LHCN-M2 (cell line): ENCODE measurements around the gene ATXN7L2. TPM values are rescaled to one million over a fixed set of nuclear protein-coding genes. Genes with fewer than 3 reads are reported as not detected.
A peak's percentile ranks its signal among the peaks of the same experiment; 100 is the strongest.

Experiments
- DNase-seq: peaks from one replicate; pipeline ENCODE4 v3.0.0-alpha.2; 2012; ENCODE audit warnings: low read depth
- total RNA-seq: library from RNA; depleted of rRNA; stranded (reverse); fragments of >200 nt; gene quantifications from 2 replicates; pipeline ENCODE4 v1.2.3, GENCODE V29; 2014

The ATXN7L2 gene
- total RNA-seq, 1 experiment from 2014 or later = 6.2 TPM

GRCh38 chr1:109474697-109475096, 9.0 kb upstream of the ATXN7L2 start:
- DNase-seq = no peak

DNA sequence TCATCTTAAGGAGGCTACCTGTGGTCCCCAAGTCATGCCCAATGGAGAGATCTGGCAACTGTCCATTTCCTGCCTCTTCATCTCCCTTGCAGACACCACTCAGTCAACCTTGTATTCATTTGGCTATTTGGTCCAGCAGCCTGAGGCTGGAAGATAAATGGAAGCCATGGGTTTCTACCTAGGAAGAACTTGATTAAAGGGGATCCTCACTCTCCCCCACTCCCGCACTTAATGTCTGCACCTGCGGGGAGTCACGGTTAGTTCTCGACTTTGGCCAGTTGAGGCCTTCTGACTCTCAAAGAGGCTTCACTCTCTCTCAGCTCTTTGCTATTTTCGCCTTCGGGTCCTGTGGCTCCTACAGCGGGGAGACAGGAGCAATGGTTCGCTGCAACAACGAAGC, 8.4 kb upstream of the ATXN7L2 start:
- no peak for DNase-seq

DNA sequence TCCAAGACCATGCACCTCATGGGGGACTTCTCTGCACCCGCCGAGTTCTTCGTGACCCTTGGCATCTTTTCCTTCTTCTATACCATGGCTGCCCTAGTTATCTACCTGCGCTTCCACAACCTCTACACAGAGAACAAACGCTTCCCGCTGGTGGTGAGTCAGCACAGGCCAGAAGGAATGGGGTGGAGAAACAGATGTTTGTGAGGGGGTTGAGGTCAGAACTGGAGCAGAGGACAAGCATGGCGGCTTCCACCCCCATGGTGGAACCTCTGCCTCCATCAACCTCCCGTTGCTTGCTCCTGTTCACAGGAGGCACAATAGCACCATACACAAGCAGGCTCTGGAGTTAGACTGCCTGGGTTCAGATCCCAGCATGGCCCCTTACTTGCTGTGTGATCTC, 6.9 kb upstream of the ATXN7L2 start:
- DNase-seq = no peak

DNA sequence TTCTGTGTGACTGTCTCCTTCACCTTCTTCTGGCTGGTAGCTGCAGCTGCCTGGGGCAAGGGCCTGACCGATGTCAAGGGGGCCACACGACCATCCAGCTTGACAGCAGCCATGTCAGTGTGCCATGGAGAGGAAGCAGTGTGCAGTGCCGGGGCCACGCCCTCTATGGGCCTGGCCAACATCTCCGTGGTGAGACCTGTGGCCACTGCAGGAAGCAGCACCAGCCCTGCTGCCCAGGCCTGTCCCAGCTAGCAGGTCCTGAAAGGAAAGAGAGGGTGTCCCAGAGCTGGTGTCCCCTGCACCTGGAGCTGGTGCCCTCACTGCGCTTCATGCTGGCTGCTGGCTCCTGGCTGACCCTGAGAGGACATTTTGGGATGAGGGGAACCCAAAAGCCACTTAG, 5.9 kb upstream of the ATXN7L2 start:
- no peak for DNase-seq

GRCh38 chr1:109478806-109479205, 4.9 kb upstream of the ATXN7L2 start:
- DNase-seq = no peak

DNA sequence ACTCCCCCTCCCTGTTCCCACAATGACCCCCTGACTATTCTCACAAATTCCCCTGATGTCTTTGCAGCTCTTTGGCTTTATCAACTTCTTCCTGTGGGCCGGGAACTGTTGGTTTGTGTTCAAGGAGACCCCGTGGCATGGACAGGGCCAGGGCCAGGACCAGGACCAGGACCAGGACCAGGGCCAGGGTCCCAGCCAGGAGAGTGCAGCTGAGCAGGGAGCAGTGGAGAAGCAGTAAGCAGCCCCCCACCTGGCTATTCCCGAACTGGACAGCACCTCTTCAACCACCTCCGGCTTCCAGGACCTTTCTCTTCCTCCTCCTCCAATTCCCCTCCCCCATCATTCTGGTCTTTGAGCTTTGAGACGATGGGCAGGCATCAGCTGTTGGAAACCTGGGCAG, 4.4 kb upstream of the ATXN7L2 start:
- DNase-seq = no peak

- DNase-seq = no peak
Measured at GRCh38 chr1:109479901-109480300, 3.8 kb upstream of the ATXN7L2 start.

DNA sequence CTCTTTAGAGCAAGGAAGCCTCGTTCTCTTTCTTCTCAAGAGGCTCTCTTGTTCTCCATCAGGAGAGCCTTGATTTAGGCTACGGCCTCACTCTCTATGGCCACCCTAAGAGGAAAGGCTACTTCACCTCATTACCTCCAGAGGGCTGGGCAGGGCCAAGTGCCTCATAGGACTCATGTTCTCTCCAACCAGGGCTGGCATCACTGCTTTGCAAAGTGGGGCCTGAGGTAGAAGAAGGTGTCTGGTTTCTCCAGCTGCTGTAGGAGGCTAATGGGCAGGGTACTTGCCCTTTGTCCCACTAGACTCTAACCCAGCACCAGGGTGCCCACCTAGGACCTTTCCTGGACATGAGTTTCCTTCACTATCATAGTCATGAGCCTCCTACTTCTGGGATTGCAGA, 2.1 kb upstream of the ATXN7L2 start:
- no peak for DNase-seq

DNA sequence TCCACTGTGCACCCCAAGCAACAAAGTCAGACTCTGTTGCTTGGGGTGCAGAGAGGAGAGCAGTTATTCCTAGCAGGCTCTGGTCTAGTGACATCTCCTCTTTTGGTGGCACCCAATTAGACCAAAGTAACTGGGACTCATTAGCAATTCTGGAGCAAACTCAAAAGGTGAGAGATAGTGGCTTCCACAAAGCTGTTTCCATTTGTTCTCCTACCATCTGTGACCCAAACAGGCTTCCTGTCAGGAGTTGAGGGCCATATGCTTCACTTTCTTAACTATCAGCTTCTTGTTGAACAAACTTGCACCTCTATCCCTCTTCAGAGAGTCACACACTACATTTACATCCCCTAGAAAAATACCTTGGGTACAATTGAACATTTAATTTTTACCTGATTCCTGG, 1.5 kb upstream of the ATXN7L2 start:
- no peak for DNase-seq

GRCh38 chr1:109482791-109483671, 674 bp upstream of the ATXN7L2 start:
- no peak for DNase-seq

DNA sequence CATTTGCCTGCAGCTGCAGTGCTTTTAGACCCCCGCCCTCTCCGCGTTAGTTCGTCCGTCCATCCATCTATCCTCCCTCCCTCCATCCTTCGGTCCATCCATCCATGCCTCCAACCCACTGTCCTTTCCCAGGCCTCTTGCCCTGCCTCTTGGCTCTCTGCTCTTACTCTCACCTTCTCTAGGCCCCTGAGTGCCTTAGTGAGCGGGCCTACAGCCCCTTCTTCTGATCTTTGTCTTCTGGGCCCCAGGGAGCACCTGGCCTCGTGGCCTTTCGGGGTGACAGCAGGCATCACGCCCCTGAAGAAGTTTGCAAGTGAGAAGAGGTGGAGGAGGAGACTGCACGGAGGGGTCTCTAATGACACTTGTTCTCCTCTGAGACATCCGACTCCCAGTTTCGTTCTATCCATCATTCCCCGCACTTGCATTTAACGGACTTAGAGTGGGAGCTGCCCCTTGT, 842 bp downstream of the ATXN7L2 start:
- peak; percentile 14 for DNase-seq

- peak; percentile 16 for DNase-seq
Measured at GRCh38 chr1:109485001-109485400, 1.3 kb downstream of the ATXN7L2 start.

DNA sequence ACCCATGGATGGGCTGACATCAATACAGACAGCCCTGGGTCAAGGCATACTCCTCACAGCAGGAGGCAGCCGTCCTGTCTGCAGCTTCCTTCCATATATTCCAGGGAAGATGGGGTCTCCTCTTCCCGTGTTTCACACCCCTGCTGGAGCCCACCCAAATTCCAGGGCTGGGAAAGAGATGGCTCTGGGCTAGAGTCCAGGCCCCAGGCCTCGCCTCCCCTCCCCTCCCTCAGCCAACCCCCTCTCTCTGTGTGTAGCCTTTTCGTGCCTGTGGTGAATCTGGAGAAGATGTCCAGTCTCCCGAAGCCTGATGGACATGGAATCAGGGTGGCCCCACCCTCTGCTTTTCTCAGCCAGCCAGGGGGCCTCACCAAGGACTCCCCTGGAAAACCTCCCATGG, 3.6 kb downstream of the ATXN7L2 start:
- no peak for DNase-seq

DNA sequence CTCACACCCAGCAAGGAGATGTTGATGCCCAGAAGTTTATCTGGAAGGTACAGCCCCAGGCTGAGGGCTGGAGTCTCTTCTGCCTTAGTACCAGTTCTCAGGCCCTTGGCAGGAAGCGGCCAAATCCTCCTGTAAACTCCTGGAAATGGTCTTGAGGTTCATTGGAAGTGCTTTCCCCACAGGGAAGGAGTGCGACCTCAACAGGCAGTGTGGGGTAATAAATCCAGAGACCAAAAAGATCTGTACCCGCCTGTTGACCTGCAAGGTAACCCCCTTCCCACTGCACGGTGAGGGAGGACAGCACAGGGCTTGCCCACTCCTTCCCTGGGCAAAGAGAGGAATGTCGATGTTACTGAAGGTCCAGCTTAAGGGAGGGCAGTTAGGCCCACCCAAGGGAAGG, 4.5 kb downstream of the ATXN7L2 start:
- DNase-seq = no peak

DNA sequence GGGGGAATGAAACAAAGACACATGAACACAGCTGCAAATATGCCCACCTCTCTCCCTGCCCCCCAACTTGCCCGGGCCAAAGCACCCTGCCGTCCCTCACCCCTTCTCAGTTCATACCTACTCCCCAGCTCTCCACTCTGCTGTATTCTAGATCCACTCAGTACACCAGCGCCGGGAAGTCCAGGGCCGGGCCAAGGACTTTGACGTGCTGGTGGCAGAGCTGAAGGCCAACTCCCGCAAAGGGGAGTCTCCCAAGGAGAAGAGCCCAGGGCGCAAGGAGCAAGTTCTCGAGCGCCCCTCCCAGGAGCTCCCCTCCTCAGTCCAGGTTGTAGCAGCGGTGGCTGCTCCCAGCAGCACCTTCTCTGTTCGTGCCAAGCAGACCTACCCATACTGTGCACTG, 5.0 kb downstream of the ATXN7L2 start:
- no peak for DNase-seq

GRCh38 chr1:109490029-109490933, 6.6 kb downstream of the ATXN7L2 start:
- DNase-seq = peak; percentile 60

DNA sequence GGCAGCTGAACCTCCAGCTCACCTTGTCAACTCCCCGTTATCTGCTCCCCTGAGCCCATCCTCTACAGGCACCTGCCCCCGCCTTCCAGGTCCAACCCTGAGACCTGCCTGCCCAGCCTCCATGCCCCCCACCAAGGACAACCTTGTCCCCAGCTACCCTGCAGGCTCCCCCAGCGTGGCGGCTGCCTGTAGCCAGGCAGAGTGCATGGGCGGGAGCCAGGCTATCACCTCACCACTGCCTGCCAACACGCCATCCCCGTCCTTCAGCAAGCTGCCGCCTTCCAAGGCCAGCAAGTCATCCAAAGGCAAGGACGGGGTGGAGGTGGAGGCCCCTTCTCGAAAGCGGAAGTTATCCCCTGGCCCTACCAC, 7.2 kb downstream of the ATXN7L2 start:
- no peak for DNase-seq

DNA sequence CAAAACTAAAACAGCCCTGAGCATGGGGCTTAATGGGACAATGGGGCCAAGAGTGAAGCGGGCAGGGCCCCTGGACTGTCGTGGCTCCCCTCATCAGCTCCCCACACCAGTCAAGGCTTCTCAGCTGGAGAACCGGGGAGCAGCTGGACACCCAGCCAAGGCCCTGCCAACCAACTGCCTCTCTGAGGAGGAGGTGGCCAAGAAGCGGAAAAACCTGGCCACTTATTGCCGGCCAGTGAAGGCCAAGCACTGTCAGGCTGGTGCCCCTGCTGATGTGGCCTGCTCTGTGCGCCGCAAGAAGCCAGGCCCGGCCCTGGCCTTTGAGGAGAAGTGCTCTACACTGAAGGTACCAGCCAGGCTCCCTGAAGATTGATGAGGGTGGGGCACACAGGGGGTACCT, 7.7 kb downstream of the ATXN7L2 start:
- DNase-seq = no peak

DNA sequence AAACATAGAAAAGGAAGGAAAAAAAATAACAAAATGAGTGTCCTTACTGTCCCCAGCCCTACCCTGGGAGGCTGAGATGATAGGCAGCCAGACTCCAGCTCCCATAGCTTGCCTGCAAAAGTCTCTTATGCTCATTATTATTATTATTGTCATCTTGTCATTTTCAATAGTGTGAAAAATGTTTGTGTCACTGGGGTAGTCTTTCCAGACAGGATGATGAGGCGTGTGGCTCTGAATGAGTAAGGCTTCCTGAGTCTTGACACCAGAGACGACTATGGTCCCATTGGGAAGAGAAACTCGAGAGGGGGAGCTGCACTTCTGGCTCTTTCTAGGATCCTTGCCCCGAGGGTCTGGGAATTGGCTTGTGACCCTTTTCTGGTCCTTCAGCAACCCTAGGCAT, 9.1 kb downstream of the ATXN7L2 start:
- DNase-seq = no peak

GRCh38 chr1:109493227-109493626, 9.5 kb downstream of the ATXN7L2 start:
- DNase-seq = no peak

DNA sequence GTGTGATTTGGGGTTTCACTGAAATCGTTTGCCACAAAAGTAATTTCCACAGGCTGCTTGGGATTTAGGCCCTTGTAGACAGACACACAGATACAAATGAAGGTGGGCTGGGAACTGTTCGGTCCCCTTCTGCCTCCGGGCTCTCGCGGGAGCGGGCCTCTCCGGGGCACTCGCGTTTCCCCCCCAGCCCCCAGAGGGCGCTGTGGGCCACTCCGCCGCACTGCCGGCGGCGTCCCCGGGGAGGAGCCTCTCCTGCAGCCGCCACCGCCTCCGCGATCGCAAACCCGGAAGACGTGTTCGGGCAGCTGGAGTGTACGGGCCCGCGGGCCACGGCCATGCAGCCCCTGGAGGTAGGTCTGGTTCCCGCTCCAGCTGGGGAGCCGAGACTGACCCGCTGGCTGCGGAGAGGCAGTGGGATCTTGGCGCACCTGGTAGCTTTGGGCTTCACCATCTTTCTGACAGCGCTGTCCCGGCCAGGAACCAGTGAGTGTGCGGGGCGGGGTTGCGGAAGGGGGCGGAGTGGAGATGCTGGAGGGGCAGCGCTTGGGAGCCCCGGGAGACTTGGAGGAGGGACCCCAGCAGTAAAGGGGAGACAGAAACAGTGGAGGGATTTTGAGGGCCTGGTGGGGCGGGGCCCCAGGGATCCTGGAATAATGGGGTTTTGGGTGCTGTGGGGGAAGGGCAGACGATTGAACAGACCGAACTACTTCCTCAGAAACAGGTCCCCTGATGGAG, 10.3 kb downstream of the ATXN7L2 start, which contains the start of gene CYB561D1:
TSS of gene CYB561D1 (plus strand) at position 290 of the 735 bp plus-strand sequence. CDS start at position 336, 46 bp downstream.
- DNase-seq = peak; percentile 75

DNA sequence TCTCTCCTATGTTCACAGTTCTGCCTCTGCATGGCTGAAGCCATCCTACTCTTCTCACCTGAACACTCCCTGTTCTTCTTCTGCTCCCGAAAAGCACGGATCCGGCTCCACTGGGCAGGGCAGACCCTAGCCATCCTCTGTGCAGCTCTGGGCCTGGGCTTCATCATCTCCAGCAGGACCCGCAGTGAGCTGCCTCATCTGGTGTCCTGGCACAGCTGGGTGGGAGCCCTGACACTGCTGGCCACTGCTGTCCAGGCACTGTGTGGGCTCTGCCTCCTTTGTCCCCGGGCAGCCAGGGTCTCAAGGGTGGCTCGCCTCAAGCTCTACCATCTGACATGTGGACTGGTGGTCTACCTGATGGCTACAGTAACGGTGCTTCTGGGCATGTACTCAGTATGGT, 12.0 kb downstream of the ATXN7L2 start:
- no peak for DNase-seq
